NB4 (cell line): ENCODE data around the gene FREY1.

Experiments
- DNase-seq: peaks from one replicate; pipeline ENCODE4 v3.0.0; 2010; ENCODE audit warnings: low read depth
- H3K4me3 ChIP-seq: one replicate; pipeline ENCODE4 v1.5.1; 2011; ENCODE audit warnings: mild to moderate bottlenecking, low read depth, low read length, moderate library complexity
- CTCF ChIP-seq: IDR thresholded peaks from one replicate; pipeline ENCODE4 v1.5.1; 2012; ENCODE audit warnings: low read depth, low read length
- MAX ChIP-seq: IDR thresholded peaks from 2 replicates; pipeline ENCODE4 v1.6.1; 2011; ENCODE audit warnings: low read depth, low read length
- MYC ChIP-seq: IDR thresholded peaks from 2 replicates; pipeline ENCODE4 v1.6.1; 2011; ENCODE audit warnings: low read depth, low read length
- POLR2A ChIP-seq: IDR thresholded peaks from 2 replicates; pipeline ENCODE4 v1.6.1; 2011; ENCODE audit warnings: mild to moderate bottlenecking; ENCODE audit not compliant: insufficient read length; ENCODE audit errors: extremely low read depth

The FREY1 gene

GRCh38 chr11:45860764-45861510 is 46.1 kb downstream of the FREY1 start:
- DNase-seq, result no peak
- no peak for TF ChIP-seq MAX
- TF ChIP-seq MYC, result no peak
- TF ChIP-seq POLR2A, result no peak
- no peak for TF ChIP-seq CTCF
- no peak overlapping the region for H3K4me3 ChIP-seq

GRCh38 chr11:45860348-45860747 is 46.7 kb downstream of the FREY1 start:
- DNase-seq, result no peak
- TF ChIP-seq CTCF (no peak), POLR2A (no peak), MYC (no peak), MAX (no peak)
- H3K4me3 ChIP-seq, result no peak overlapping the region

- DNase-seq, result no peak
- H3K4me3 ChIP-seq, result no peak overlapping the region
- no peak for TF ChIP-seq POLR2A
- TF ChIP-seq CTCF, result no peak
- TF ChIP-seq MAX, result no peak
- no peak for TF ChIP-seq MYC
These were observed 47.4 kb downstream of the FREY1 start for GRCh38 chr11:45859661-45860140.

GRCh38 chr11:45858751-45859398 is 48.2 kb downstream of the FREY1 start:
- TF ChIP-seq MYC, result no peak
- no peak for TF ChIP-seq POLR2A
- no peak for TF ChIP-seq MAX
- TF ChIP-seq CTCF, result no peak
- DNase-seq, result no peak
- no peak overlapping the region for H3K4me3 ChIP-seq

- H3K4me3 ChIP-seq, result no peak overlapping the region
- TF ChIP-seq MYC (no peak), CTCF (no peak), MAX (no peak), POLR2A (no peak)
- DNase-seq, result no peak
These were observed 49.1 kb downstream of the FREY1 start for GRCh38 chr11:45857961-45858474.
